Activated CD8-positive, alpha-beta T cell treated with anti-CD3 and anti-CD28 coated beads, Interleukin-2, amount 10 ng/mL, durations not matched to agents 7 days and 5 days (primary cell): ENCODE results near the gene SELENOM. TPM values are rescaled to one million over a fixed set of nuclear protein-coding genes. Genes with fewer than 3 reads are reported as not detected.
"Not testable (repeated sequence)": the region's sequence is repeated elsewhere in the genome, so short reads cannot be mapped to it uniquely, and the experiment has no call there.

Source experiments
- ATAC-seq: fragments of 150-1000 bp; cut with Tn5 transposase; one replicate; pipeline ENCODE4 v1.10.0; 2021; ENCODE audit warnings: moderate library complexity
- CTCF ChIA-PET: fragments of 350-600 bp; sonication (Branson Sonifier 250); formaldehyde crosslinking; loops from one replicate; lab custom pipeline; 2021; ENCODE audit warnings: antibody characterized with exemption; lab: Charles Lee
- POLR2A ChIA-PET: fragments of 350-600 bp; sonication (Branson Sonifier 250); formaldehyde crosslinking; loops from one replicate; lab custom pipeline; 2021; ENCODE audit warnings: antibody characterized with exemption; lab: Charles Lee
- DNase-seq: peaks from one replicate; pipeline ENCODE4 v3.0.0-alpha.2; 2020
- H3K27ac Mint-ChIP-seq: one replicate; pipeline ENCODE4 v1.8.0; 2021; ENCODE audit warnings: mild to moderate bottlenecking, mixed read lengths
- H3K27me3 Mint-ChIP-seq: one replicate; pipeline ENCODE4 v1.8.0; 2021; ENCODE audit warnings: low read depth, mixed read lengths
- H3K36me3 Mint-ChIP-seq: one replicate; pipeline ENCODE4 v1.8.0; 2021; ENCODE audit warnings: low read depth, mixed read lengths
- H3K4me1 Mint-ChIP-seq: one replicate; pipeline ENCODE4 v1.8.0; 2021; ENCODE audit warnings: low read depth, mixed read lengths
- H3K4me3 Mint-ChIP-seq: one replicate; pipeline ENCODE4 v1.8.0; 2021; ENCODE audit warnings: mild to moderate bottlenecking, mixed read lengths
- H3K9me3 Mint-ChIP-seq: one replicate; pipeline ENCODE4 v1.8.0; 2022; ENCODE audit warnings: mixed read lengths; ENCODE audit not compliant: insufficient read depth
- total RNA-seq, 2 experiments: library from RNA; stranded (reverse); gene quantifications; one replicate each; pipeline ENCODE4 v1.2.3, GENCODE V29; 2021

SELENOM gene
- total RNA-seq, 2 experiments from 2014 or later, result 0.76 to 0.87 TPM

- Mint-ChIP-seq H3K4me1 (no peaks in the 10 kb centered on the region), H3K27ac (no peak overlapping the region), H3K27me3 (no peaks in the 10 kb centered on the region), H3K9me3 (no peaks in the 10 kb centered on the region), H3K4me3 (no peak overlapping the region), H3K36me3 (peaks cover 3% of the 10 kb centered on the region)
- DNase-seq, result no peak
- ChIA-PET CTCF (no interaction called here), POLR2A (no interaction called here)
- ATAC-seq, result no peak
Observed at GRCh38 chr22:31062566-31063230, 44.7 kb downstream of the SELENOM start.

GRCh38 chr22:31059663-31060062, 47.7 kb downstream of the SELENOM start:
- DNase-seq, H3K27me3 Mint-ChIP-seq, H3K9me3 Mint-ChIP-seq, POLR2A ChIA-PET, H3K4me1 Mint-ChIP-seq, H3K27ac Mint-ChIP-seq, CTCF ChIA-PET, H3K4me3 Mint-ChIP-seq, ATAC-seq, H3K36me3 Mint-ChIP-seq: not testable (repeated sequence)

GRCh38 chr22:31056986-31057599, 50.3 kb downstream of the SELENOM start:
- no peaks in the 10 kb centered on the region for H3K4me1 Mint-ChIP-seq
- DNase-seq, result no peak
- H3K27me3 Mint-ChIP-seq, result no peaks in the 10 kb centered on the region
- ChIA-PET POLR2A (interaction anchor here (0.5 kb wide), 1 partner anchor 154 kb away, joined by 3 read pairs; no protein-coding TSS in a partner anchor), CTCF (interaction anchor here (0.7 kb wide), 1 partner anchor 78 kb away, joined by 3 read pairs; no protein-coding TSS in a partner anchor)
- no peaks in the 10 kb centered on the region for H3K9me3 Mint-ChIP-seq
- no peak overlapping the region for H3K27ac Mint-ChIP-seq
- no peak overlapping the region for H3K4me3 Mint-ChIP-seq
- ATAC-seq, result no peak
- H3K36me3 Mint-ChIP-seq, result no peaks in the 10 kb centered on the region

GRCh38 chr22:31055635-31056159, 51.7 kb downstream of the SELENOM start:
- H3K9me3 Mint-ChIP-seq, result no peaks in the 10 kb centered on the region
- CTCF ChIA-PET, result no interaction called here
- no peaks in the 10 kb centered on the region for H3K4me1 Mint-ChIP-seq
- DNase-seq (no peak), ATAC-seq (no peak)
- POLR2A ChIA-PET, result no interaction called here
- H3K4me3 Mint-ChIP-seq, result no peak overlapping the region
- no peak overlapping the region for H3K27ac Mint-ChIP-seq
- H3K36me3 Mint-ChIP-seq, result no peaks in the 10 kb centered on the region
- H3K27me3 Mint-ChIP-seq, result no peaks in the 10 kb centered on the region

- no peaks in the 10 kb centered on the region for H3K4me1 Mint-ChIP-seq
- POLR2A ChIA-PET, result no interaction called here
- H3K4me3 Mint-ChIP-seq, result no peak overlapping the region
- DNase-seq, result no peak
- no peak for ATAC-seq
- H3K36me3 Mint-ChIP-seq, result no peaks in the 10 kb centered on the region
- CTCF ChIA-PET, result interaction anchor here (1.6 kb wide), 1 partner anchor 30 kb away, joined by 6 read pairs; no protein-coding TSS in a partner anchor
- H3K27me3 Mint-ChIP-seq, result no peaks in the 10 kb centered on the region
- H3K27ac Mint-ChIP-seq, result no peak overlapping the region
- H3K9me3 Mint-ChIP-seq, result no peaks in the 10 kb centered on the region
Observed at GRCh38 chr22:31055117-31055634, 52.2 kb downstream of the SELENOM start.

Other genes with a start within 250 kb of the SELENOM start
- 10 to 100 TPM; 31.3 to 31.5 TPM for gene MORC2, start 138.8 kb downstream of the SELENOM start, total RNA-seq
- gene TUG1, start 138.3 kb downstream of the SELENOM start, total RNA-seq, result 10 to 100 TPM; 67.3 to 72.3 TPM
- gene SMTN, start 26.2 kb downstream of the SELENOM start, total RNA-seq, result 10 to 100 TPM; 51.0 to 61.7 TPM
- not detected for gene INPP5J, start 15.4 kb upstream of the SELENOM start, total RNA-seq
- not detected for gene PLA2G3, start 32.9 kb upstream of the SELENOM start, total RNA-seq
- 10 to 100 TPM; 17.7 to 18.1 TPM for gene RNF185, start 52.6 kb upstream of the SELENOM start, total RNA-seq
- gene LIMK2, start 104.7 kb upstream of the SELENOM start, total RNA-seq, result 10 to 100 TPM; 42.7 to 44.3 TPM
- 10 to 100 TPM; 13.2 to 16.1 TPM for gene PIK3IP1, start 184.9 kb upstream of the SELENOM start, total RNA-seq
- 10 to 100 TPM; 31.0 to 31.6 TPM for gene PATZ1, start 238.8 kb upstream of the SELENOM start, total RNA-seq